A673 (cell line): ENCODE results near the gene COL13A1.

Experiments
- EZH2 ChIP-seq: fragments of 200-600 bp; sonication (generic); IDR thresholded peaks from 2 replicates; pipeline ENCODE4 v1.6.1; 2017; ENCODE audit warnings: borderline replicate concordance, low read depth, mild to moderate bottlenecking, mixed read lengths, antibody characterized with exemption, low read length; ENCODE audit not compliant: poor library complexity, severe bottlenecking
- TF ChIP-seq, protein P1 (sequence below): fragments of 300-800, 200-600 bp; sonication (generic); conservative IDR thresholded peaks from 2 replicates; pipeline ENCODE4 v1.5.1; 2017; ENCODE audit warnings: low read depth, mild to moderate bottlenecking, antibody characterized with exemption, low read length, moderate library complexity, mixed read lengths

DNA sequence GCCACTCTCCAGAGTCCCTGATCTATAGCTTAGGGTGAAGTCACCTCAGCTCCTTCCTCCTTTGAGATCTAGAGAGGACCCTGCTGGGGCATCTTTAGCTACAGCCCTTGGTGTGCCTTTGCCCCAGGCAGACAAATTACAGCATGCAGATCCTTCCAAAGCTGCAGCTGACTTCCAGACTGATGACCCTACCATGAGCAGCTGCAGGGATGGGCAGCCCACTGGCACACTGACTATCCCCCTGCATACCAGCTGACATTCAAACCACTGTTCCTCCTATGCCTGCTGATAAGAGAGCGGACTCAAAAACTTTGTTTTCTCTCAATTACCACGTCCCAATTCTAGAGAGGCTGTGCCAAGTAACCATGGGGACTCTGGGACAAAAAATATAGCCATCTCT, 70.6 kb downstream of the COL13A1 start:
- no peak for TF ChIP-seq EZH2
- TF ChIP-seq, protein P1, sequence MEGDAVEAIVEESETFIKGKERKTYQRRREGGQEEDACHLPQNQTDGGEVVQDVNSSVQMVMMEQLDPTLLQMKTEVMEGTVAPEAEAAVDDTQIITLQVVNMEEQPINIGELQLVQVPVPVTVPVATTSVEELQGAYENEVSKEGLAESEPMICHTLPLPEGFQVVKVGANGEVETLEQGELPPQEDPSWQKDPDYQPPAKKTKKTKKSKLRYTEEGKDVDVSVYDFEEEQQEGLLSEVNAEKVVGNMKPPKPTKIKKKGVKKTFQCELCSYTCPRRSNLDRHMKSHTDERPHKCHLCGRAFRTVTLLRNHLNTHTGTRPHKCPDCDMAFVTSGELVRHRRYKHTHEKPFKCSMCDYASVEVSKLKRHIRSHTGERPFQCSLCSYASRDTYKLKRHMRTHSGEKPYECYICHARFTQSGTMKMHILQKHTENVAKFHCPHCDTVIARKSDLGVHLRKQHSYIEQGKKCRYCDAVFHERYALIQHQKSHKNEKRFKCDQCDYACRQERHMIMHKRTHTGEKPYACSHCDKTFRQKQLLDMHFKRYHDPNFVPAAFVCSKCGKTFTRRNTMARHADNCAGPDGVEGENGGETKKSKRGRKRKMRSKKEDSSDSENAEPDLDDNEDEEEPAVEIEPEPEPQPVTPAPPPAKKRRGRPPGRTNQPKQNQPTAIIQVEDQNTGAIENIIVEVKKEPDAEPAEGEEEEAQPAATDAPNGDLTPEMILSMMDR = no peak
